GM19238 (cell line): ENCODE results near the gene CCDC188.

ENCODE experiments used
- DNase-seq: peaks from one replicate; pipeline ENCODE4 v3.0.0; 2011; ENCODE audit warnings: low spot score; ENCODE audit not compliant: insufficient read length

The CCDC188 gene

DNA sequence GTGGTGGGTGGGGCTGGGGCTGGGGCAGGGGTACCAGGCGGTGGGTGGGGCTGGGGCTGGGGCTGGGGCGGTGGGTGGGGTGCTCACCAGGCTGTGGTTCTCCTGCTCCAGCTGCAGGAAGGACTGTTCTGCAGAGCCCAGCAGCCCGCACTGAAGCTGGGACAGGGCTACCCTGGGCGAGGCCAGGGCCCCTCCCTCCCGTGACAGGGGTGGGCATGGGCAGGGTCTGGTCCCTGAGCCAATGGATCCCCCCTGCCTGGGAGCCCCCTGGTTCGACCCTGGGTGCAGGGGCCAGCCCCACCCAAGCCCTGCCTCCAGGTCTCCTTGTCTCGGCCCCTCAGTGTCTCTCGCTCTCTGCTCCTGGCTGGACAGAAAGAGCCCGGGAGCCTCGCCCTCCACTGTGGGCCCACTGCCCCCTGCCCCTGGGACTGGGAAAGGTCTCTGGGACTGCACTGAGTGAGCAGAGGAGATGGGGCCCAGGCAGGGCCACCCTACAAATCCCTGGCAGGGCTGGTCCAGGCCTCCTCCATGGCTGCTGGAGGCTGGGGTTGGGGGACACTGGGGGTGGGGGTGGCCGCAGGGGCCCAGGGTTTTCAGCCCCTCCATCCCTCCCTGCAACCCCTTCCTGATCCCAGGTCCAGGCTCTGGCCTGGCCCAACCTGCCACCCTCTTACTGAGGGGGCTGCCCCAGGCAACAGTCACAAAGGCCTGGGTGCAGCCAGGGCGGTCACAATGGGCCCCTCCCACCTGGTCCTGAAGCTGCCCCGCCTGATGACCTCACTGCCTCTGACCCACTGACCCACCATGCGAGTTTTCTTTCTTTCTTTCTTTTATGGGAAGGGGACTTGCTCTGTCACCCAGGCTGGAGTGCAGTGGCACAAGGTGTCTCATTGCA is at the start of gene CCDC188:
Gene CCDC188, minus strand, starts transcription at position 675 of the 895 bp plus-strand sequence. Its CDS starts 69 bp downstream, at position 606.
- no peak for DNase-seq

DNA sequence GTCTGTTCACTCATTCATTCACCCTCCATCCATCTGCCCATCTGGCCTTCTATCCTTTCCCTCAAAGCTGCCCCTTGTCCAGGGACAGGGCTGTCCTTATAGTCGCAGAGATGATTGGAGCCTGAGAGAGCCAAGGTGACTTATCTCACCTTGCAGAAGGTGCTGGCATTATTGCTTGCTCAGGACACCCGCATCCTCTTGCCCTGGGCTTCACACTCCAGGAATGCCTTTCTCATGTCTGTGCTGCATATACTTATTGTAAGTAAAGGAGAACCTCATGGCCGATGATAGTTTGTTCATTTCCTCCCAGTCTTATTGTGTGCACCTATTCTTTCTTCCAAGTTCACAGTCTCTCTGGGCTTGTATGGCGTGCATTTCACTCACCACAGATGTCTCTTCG is 49.1 kb upstream of the CCDC188 start:
- DNase-seq = no peak

DNA sequence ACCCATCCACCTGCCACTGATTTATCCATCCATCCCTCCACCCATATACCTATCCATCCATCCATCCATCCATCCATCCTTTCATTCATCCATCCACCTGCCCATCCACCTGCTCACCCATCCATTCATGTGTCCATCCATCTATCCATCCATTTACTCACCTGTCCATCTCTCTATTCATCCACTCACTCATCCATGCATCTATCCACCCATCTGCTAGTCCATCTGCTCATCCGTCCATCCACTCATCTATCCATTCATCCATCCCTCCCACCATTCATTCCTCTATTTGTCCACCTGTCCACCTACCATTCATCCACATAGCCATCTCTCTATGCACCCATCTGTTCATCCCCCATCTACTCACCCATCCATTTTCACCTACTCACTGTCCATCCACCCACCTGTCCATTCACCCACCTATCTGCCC is 48.6 kb upstream of the CCDC188 start:
- no peak for DNase-seq

DNA sequence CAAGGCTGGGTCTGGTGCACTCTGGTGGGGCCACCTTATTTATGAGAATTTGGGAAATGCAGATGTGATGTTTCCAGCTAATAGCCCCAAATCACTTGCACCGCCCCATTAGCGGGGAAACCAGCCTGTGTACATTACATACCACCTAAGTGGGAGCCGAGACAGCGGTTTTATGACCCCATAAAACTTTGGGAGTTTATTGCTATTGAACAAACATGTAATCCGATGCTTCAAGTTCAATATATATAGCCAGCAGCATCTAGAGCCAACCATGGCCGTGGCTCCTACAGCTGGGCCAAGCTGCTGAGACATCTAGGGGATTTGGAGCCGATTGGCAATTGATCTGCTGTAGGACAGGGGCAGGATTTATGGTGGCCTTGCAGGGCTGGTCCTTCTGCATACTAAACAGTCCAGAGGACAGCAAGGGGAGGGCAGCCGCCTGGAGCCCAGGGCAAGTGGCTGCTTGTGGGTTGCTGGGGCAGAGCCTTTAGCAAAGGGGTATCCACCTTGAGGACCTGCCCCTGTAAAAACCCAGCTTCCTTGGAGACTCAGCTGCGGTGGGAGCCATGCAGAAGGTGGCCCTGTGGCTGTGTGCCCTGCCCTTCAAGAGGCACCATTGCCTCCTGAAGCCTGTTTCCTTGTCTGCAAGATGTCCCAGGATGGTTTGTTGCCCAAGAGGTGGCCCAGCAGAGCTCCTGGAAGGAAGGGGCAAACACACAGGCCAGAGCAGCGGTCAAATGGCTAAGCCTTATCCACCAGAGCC is 47.9 kb upstream of the CCDC188 start:
- no peak for DNase-seq

DNA sequence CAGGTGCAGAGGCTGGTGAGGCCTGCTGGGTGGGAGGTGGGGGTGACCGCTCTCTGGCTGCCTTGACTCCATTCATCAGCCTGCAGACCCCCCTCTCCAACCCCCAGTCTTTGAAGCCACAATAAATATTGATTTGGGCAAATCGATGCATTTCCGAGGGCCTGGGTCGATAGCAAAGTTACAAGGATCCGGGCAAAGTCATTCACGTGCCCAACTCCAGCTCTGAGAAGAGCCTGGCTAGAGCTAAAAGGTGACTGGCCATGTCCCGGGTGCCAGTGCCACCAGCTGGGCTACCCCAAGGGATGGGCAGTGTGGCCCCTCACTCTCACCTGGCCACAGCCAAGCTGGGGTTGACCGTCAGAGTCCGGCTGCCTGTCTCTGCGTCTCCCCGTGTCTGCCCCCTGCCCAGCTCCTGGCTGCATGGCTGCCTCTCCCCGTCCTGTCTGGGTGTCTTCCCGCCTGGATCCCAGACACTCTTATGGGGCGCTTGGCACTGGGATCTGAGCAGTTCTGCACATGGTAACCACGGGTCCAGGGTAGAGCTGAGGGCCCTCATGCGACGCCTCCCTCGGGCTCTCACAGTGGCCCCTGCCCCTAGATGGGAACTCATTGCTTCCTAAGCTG is 46.7 kb upstream of the CCDC188 start:
- no peak for DNase-seq

DNA sequence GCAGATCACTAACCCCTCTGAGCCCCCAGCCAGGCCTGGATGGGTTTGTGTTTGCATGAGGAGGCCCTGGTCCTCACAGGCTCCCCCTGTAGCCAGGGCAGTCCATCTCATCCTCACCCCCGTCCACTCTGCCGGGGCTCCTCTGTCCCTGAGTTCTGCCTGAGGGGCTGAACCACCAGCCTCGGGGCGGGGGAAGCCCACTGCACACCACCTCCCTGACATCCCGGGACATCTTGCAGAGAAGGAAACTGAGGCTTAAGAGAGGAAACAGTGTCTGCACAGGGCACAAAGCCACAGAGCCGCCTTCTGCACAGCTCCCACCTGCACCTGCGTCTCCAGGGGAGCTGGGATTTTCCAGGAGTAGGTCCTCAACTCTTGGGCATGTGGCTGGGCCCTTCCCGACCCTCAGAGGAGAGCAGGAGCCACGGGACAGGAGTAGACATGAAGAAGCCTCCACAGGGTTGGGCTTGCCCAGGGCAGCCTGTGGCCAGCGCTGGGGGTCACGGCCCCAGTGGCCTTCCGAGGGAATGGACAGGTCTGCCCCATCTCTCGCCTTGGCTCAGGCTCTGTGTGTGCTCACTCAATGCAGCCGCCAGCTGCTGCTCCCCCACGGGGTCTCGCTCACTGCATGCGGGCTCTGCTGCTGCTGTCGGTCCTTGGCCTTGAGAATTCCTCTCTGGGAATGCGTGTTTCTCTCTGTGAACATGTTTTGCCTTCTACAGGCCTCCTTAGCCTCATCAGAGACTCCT is 45.4 kb upstream of the CCDC188 start:
- no peak for DNase-seq

DNA sequence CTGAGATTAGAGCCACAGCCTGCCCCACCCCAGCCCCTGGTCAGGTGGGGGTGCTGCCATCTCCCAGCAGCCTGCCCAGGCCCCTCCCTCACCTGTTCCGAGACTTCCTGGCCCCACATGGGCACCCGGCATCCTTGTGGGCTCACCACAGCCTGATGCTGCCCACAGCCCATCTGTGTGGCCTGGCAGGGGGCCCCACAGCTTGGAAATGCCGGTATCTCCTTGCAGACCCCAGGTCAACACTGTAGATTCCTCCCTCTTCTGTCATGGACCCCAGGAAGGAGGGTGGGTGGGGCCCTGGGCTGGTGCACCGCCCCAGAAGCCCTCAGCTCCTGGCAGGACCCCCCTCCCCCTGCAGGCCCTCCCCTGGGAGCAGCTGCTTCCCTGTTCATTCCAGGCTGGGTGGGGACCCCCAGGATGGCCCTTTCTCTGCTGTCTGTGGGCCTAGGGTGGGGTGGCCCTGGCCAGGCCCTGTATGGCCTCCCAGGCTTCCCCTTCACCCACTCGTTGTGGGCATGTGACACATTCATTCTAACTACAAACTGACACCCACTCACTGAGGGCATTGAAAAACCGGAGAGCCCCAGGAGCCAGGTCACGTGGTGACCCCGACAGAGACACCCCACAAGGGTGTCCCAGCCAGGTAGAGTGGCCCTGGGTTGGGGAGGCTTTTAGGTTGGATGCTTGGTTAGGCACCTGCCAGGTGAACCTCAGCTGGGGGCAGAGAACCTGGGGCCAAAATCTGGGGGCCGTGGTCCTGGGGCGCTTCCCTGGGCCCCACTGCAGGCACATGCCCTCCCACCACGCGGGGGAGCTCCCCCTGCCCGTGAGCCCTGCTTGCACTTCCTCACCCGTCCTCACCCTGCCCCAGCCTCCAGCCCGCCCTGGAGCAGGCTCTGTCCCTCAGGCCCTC is 44.1 kb upstream of the CCDC188 start:
- no peak for DNase-seq

DNA sequence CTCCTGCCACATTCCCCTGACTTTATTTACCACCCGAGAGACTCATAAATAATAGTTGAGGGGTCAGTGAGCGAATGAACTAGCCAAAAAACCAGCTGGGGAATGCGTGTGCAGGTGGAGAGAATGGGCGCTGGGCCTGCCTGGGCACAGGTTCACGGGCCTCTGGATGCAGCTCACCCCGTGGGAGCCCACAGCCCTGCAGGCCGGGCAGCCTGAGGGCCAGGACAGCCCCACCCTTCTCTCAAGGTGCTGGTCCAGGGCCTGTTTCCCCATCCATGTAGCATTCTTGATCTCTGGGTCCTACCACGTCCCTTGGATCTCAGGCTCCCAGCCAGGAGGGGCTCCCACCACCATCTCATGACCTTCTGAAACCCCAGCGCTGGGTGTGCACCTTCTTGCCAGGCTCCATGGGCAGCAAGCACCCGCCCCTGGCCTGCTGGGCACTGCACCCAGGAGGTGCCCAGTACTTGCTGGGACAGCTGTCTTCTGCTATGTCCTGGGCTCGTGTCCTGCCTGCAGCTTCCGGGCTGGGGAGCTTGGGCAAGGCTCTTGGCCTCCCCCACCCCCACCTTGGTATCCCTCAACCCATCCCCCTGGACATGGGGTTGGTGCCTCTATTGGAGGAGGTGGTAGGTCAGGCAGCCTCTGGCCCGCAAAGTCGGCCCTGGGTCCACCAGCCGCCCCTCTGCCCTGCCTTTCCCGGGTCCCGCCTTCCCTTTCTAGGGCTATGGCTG is 43.1 kb upstream of the CCDC188 start:
- no peak for DNase-seq

DNA sequence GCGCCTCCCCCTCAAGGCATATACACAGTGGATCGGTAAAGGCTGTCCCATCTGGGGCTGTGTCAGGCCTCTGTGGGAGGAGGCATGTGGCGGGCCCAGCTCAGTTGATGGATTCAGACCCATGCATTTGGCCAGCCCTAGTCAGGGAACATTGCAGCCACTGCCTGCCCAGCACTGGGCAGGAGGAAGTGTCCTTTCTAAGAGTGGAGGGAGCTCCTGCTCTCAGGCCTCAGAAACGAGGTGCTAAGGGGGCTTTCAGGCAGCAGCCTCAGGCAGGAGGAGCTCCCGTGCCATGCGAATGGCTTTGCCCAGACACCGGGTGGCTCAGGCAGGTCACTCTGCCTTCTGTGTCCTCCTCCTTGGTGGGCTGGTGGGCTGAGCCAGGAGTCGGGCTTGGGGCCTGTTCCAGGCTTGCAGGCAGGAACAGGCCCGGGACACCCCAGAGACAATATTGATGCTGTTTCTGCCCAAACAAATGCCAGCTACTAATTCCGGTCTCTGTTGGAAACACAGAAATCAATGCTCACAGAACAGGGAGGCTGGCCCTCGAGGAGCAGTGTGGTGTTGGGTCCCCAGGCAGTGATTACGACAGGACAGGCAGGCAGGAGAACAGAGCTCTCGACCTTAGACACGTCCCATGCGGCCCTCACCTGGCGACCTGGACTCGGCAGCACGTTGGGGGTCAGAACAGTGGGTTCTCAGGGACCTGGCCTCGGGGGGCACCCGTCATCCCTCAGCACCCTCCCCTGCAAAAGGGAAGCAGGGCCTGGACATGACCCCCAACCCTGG is 42.3 kb upstream of the CCDC188 start:
- DNase-seq = no peak

DNA sequence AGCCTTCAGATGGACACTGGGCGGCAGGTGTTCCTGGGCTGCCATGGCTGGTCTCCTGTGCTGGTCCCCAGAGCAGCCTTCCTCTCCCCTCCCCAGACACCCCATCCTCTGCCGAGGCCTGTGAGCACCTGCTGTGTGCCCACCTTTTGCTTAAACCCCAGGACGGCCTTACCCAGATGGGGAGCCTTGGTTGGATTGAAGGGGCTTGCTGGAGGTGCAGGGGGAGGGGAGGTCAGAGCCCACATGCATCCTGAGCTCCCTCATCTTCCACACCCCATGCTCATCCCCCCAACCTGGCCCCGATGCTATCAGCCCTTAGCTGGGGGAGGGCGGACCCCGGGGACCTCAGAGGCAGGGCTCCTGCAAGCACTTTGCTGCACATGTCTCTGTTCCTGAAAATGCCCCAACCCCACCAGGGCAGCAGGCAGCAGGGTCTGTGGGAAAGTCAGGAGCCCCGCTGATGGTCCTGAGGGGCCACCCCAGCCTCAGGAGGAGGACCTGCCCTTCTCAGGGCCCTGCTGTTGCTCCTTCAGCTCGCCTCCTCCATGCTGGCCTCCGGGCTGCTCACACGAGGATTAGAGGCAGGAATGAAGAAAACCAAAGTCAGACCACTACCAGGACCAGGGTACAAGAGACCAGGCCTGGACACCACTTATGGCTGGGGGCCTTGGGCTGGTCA is 41.6 kb upstream of the CCDC188 start:
- no peak for DNase-seq

DNA sequence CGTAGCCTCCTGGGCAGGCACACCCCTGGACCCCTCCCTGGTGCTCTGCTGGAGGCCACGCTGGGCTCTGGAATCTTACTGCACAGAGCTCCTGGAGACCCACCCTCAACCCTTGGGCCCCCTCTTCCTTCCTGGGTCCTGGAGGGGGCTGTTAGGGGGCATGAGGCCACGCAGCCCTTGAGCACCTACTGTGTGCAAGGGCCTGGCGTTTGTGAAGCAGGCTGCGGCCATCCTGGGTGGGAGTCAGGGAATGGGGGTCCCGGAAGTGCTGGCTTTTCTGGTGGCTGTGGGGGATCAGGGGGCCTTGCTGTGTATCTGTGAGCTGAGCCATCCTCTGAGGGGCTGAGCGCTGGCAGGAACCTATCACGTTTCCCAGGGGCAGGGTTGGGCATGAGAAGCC is 40.9 kb upstream of the CCDC188 start:
- DNase-seq = no peak

DNA sequence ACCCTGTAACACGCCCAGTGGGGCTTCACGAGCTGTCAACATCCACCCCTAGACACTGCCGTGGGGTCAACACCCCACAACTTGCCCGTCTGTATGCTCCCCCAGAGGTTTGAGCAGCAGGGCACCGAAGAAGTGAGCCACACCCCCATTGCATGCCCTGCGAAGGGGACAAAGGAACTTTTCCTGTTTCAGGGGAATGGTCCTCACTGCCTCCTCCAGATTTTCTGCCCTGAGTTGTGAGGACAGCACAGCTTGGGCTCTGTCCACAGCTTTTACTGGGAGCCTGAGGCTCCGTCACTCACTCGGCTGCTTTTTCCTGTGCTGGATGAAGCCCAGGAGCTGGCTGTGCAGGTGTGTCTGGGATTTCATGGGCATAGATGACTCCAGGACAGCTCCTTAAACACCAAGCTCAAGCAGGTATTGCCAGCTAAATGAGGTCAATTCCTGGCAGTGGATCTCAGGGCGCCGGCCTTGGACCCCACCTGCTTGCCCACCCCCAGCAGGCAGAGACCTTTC is 40.2 kb upstream of the CCDC188 start:
- DNase-seq = no peak

DNA sequence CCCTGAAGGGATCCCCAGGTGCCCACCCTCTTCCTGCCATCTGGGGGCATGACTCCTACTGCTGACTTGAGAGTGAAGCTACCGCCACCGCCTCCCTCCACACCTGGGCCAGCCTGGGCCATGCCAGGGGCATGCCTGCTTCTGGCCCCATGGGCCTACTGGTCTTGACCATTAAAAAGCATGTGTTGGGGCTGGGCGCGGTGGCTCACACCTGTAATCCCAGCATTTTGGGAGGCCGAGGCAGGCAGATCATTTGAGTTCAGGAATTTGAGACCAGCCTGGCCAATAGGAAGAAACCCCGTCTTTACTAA is 37.7 kb upstream of the CCDC188 start:
- DNase-seq = no peak

DNA sequence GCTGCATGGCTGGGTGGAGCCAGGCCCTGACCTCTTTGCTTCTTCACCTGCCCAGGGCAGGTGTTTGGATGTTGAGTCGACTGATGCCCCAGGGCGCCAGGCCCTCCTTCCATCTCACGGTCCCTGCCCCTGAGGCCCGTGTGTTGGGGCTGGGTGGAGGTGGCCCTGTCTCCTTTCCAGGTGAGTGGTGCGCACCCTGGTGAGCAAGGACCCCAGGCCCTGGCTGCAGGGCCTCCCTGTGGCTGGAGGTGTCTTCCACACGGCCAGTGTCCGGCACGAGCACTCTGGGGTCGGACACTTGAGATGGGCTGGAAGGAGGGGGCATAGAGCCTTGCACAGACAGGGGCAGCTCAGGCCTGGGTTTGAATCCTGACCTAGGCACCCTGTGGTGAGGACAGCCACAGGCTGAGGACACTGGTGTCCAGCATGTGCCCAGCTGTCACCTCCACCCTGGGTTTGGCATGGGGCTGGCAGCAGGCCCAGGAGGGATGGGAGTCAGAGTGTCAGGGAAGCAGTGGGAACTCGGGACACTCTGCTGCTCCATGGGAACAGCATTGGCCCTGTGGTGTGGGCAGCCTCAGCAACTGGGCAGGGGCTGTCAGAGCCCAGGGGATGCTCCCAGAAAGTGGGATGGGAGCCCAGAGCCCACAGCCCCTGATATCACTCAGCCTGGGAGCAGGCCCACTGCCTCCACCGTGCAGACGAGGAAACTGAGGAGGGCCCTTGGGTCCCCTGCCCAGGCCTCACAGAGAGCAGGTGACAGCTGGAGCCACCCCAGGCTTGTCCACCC is 37.1 kb upstream of the CCDC188 start:
- DNase-seq = no peak

DNA sequence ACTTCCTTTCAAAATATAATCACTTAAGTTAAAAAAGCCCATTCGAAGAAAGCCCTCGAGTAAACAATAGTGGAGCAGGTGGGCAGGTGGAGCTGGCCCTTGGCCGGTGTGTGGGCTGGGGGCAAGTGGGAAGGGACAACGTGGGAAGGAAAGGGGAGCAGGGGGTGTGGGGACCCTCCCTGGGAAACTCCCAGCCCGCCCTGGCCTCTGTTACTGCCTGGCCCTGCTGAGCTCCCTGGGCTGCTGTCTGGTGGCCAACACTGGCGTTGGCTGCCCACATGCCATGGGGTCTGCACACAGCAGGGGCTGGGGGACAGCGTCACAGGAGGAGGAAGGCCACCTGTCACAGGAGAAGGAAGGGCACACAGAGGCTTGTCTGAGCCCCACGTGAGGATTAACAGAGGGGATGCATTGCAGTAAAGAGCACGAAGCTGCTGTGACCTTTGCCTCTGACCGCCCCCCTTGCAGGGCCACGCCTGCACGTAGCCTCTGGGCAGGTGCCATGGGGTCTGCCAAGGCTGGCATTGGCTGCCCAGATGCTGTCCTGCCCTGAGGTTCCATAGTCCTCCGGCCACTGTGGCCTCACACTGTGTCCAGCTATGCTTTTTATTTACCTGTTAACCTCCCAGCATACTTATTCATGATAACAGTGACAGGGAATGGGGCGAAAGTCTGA is 36.2 kb upstream of the CCDC188 start:
- no peak for DNase-seq

DNA sequence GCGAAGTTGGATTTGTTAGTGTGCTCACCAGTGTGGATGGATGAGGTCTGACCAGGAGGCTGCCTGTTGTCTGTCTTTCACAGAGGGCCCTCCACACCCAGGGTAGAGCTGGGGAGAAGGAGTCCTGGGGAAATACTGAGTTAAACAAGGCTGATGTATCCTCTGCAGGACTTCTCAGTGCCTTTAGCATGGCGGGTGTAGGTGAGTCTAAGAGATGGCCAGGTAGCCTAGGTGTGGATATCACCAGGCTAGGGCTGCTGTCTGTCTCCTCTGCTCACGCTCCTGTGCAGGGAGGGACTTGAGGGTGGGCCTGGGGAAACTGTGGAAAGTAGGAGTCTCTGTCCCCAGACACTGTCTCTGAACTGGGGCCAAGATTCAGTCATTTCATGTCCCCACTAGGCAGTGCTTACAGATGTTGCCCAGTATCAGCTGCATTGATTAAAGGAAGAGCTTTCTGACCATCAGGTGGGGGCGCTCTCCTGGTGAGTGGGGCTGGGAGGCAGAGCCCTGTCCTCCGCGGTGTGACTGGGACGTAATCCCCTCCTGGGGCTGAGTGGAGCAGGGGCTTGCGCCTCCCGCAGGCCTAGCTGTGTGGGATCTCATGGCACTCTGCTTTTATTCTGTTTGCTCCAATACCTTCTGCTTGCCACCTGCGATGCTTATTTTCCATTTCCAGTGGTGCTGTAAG is 35.5 kb upstream of the CCDC188 start:
- DNase-seq = no peak
